Stimulated activated CD8-positive, alpha-beta memory T cell treated with anti-CD3 and anti-CD28 coated beads, Interleukin-15, amount 100 ng/mL, for 24 hours (primary cell): Measurements from ENCODE around the gene USP32.

Experiments used
- DNase-seq: peaks from one replicate; pipeline ENCODE4 v3.0.0-alpha.2; 2020; ENCODE audit warnings: low read depth

The USP32 gene

GRCh38 chr17:60297760-60298401 lies 94.1 kb downstream of the USP32 start:
- DNase-seq: no peak

- no peak for DNase-seq
Observed at GRCh38 chr17:60296177-60296576, 95.8 kb downstream of the USP32 start.

- no peak for DNase-seq
Observed at GRCh38 chr17:60293580-60294335, 98.2 kb downstream of the USP32 start.

- no peak for DNase-seq
Observed at GRCh38 chr17:60292697-60293096, 99.2 kb downstream of the USP32 start.

GRCh38 chr17:60284709-60285108 lies 107.2 kb downstream of the USP32 start:
- no peak for DNase-seq

GRCh38 chr17:60283816-60284215 lies 108.1 kb downstream of the USP32 start:
- DNase-seq: no peak

- no peak for DNase-seq
Observed at GRCh38 chr17:60280673-60281072, 111.3 kb downstream of the USP32 start.

GRCh38 chr17:60278237-60278636 lies 113.7 kb downstream of the USP32 start:
- no peak for DNase-seq

GRCh38 chr17:60277258-60277657 lies 114.7 kb downstream of the USP32 start:
- no peak for DNase-seq

GRCh38 chr17:60269417-60269816 lies 122.5 kb downstream of the USP32 start:
- no peak for DNase-seq

GRCh38 chr17:60260540-60260939 lies 131.4 kb downstream of the USP32 start:
- no peak for DNase-seq

GRCh38 chr17:60258313-60258712 lies 133.6 kb downstream of the USP32 start:
- DNase-seq: no peak

- DNase-seq: no peak
Observed at GRCh38 chr17:60256174-60256573, 135.8 kb downstream of the USP32 start.

GRCh38 chr17:60253048-60253447 lies 138.9 kb downstream of the USP32 start:
- no peak for DNase-seq

- DNase-seq: no peak
Observed at GRCh38 chr17:60252459-60252858, 139.5 kb downstream of the USP32 start.

GRCh38 chr17:60249290-60249826 lies 142.6 kb downstream of the USP32 start:
- no peak for DNase-seq

- no peak for DNase-seq
Observed at GRCh38 chr17:60248618-60249289, 143.2 kb downstream of the USP32 start.

GRCh38 chr17:60247836-60248461 lies 144.0 kb downstream of the USP32 start:
- no peak for DNase-seq

- no peak for DNase-seq
Observed at GRCh38 chr17:60244656-60245055, 147.3 kb downstream of the USP32 start.

- DNase-seq: no peak
Observed at GRCh38 chr17:60240290-60240689, 151.6 kb downstream of the USP32 start.

- no peak for DNase-seq
Observed at GRCh38 chr17:60231691-60232090, 160.2 kb downstream of the USP32 start.

- no peak for DNase-seq
Observed at GRCh38 chr17:60231234-60231633, 160.7 kb downstream of the USP32 start.
